SK-N-SH (cell line): Measurements from ENCODE around the gene MRTFB.

ENCODE experiments used
- CTCF ChIP-seq: fragments of 200-600 bp; sonication (generic); IDR thresholded peaks from 2 replicates; pipeline ENCODE4 v1.6.1; 2017; ENCODE audit warnings: antibody characterized with exemption, mild to moderate bottlenecking, moderate library complexity
- FOXJ3 ChIP-seq: sonication (generic); formaldehyde crosslinking; IDR thresholded peaks from 2 replicates; pipeline ENCODE4 v1.5.1; 2020; ENCODE audit warnings: mild to moderate bottlenecking, missing genetic modification reagents
- NRF1 ChIP-seq: IDR thresholded peaks from 2 replicates; pipeline ENCODE4 v1.6.1; 2012; ENCODE audit warnings: low read depth, mild to moderate bottlenecking, low read length
- YY1 ChIP-seq: IDR thresholded peaks from 2 replicates; pipeline ENCODE4 v1.4.0; 2012; ENCODE audit warnings: low read depth, mild to moderate bottlenecking

- TF ChIP-seq CTCF (no peak), NRF1 (no peak), FOXJ3 (CRISPR knock-in tag) (no peak), YY1 (no peak)
Observed at GRCh38 chr16:14155572-14156190, 84.6 kb downstream of the MRTFB start.
